ENCODE results near the gene RECQL5.

DNA sequence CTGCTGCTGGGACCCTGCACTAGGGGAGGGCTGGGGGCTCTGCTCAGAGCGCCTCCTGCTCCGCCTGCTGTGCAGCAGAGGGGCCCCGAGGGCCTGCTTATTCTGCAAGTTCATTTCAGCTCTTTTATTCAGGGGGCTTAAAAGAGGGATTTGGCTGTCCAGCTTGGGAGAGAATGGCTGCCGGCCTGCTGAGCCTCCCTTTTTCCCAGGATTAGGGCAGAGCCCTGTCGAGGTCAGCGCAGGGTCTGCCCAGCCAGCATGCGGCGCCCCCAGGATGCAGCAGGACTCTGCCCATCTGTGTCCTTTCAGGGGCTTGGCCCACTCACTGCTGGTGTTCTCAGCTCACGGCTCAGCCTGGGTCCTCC is 32.6 kb downstream of the RECQL5 start:
- TF ChIP-seq CTCF (conservative IDR thresholded peaks at IDR 0.05) (no peak), ZFX (IDR thresholded peaks at IDR 0.05) (no peak)

All from C4-2B (cell line).